ENCODE data around the gene PGAP3.
A peak's percentile ranks its signal among the peaks of the same experiment; 100 is the strongest.

PGAP3 gene

GRCh38 chr17:39675390-39676082, 12.3 kb downstream of the PGAP3 start:
- H3K27ac Mint-ChIP-seq = peak overlapping the region; percentile 70 to 95 (median 74)
- peaks cover 3% of the 10 kb centered on the region for H3K36me3 Mint-ChIP-seq (ENCODE audit: low read depth)
- H3K4me3 Mint-ChIP-seq = no peak overlapping the region
- peaks cover 45% of the 10 kb centered on the region for H3K4me1 Mint-ChIP-seq
- TF ChIP-seq CTCF (IDR thresholded peaks at IDR 0.05; ENCODE audit: unreplicated experiment in 3 of 3) = no peak
- peaks cover 16% of the 10 kb centered on the region for H3K27me3 Mint-ChIP-seq (ENCODE audit: low read depth)
- H3K9me3 Mint-ChIP-seq = no peaks in the 10 kb centered on the region

GRCh38 chr17:39674702-39675389, 13.0 kb downstream of the PGAP3 start:
- H3K9me3 Mint-ChIP-seq = no peaks in the 10 kb centered on the region
- peaks cover 20% of the 10 kb centered on the region for H3K27me3 Mint-ChIP-seq (ENCODE audit: low read depth)
- no peak for TF ChIP-seq CTCF (IDR thresholded peaks at IDR 0.05; ENCODE audit: unreplicated experiment in 3 of 3)
- H3K36me3 Mint-ChIP-seq (ENCODE audit: low read depth) = peaks cover 3% of the 10 kb centered on the region
- peaks cover 38% of the 10 kb centered on the region for H3K4me1 Mint-ChIP-seq
- no peak overlapping the region for H3K4me3 Mint-ChIP-seq
- H3K27ac Mint-ChIP-seq = peak overlapping the region; percentile 70 to 95 (median 74)

- Mint-ChIP-seq H3K4me3 (no peak overlapping the region), H3K27ac (peak overlapping the region in 1 of 3 experiments; percentile 65), H3K9me3 (no peaks in the 10 kb centered on the region), H3K4me1 (peaks cover 32% of the 10 kb centered on the region), H3K36me3 (ENCODE audit: low read depth) (peaks cover 3% of the 10 kb centered on the region), H3K27me3 (ENCODE audit: low read depth) (peaks cover 26% of the 10 kb centered on the region)
- TF ChIP-seq CTCF (IDR thresholded peaks at IDR 0.05; ENCODE audit: unreplicated experiment in 3 of 3) = no peak
These were observed 13.7 kb downstream of the PGAP3 start for GRCh38 chr17:39674179-39674578.

GRCh38 chr17:39673335-39674081, 14.3 kb downstream of the PGAP3 start:
- no peak for TF ChIP-seq CTCF (IDR thresholded peaks at IDR 0.05; ENCODE audit: unreplicated experiment in 3 of 3)
- Mint-ChIP-seq H3K9me3 (no peaks in the 10 kb centered on the region), H3K36me3 (ENCODE audit: low read depth) (peaks cover 3% of the 10 kb centered on the region), H3K27me3 (ENCODE audit: low read depth) (peaks cover 32% of the 10 kb centered on the region), H3K27ac (peak overlapping the region in 1 of 3 experiments; percentile 65), H3K4me3 (no peak overlapping the region), H3K4me1 (peaks cover 25% of the 10 kb centered on the region)

GRCh38 chr17:39672522-39673334, 15.1 kb downstream of the PGAP3 start:
- H3K4me1 Mint-ChIP-seq = peaks cover 20% of the 10 kb centered on the region
- H3K4me3 Mint-ChIP-seq = no peak overlapping the region
- H3K27ac Mint-ChIP-seq = peak overlapping the region in 2 of 3 experiments; percentile 45 to 57
- TF ChIP-seq CTCF (IDR thresholded peaks at IDR 0.05; ENCODE audit: unreplicated experiment in 3 of 3) = no peak
- H3K9me3 Mint-ChIP-seq = no peaks in the 10 kb centered on the region
- peaks cover 3% of the 10 kb centered on the region for H3K36me3 Mint-ChIP-seq (ENCODE audit: low read depth)
- peaks cover 39% of the 10 kb centered on the region for H3K27me3 Mint-ChIP-seq (ENCODE audit: low read depth)
